ENCODE results near the gene P4HB.

GRCh38 chr17:81815646-81815986 is 44.7 kb downstream of the P4HB start:
- TF ChIP-seq CTCF (IDR thresholded peaks at IDR 0.05; ENCODE audit: insufficient read depth, low read length): no peak
- no peak for TF ChIP-seq GABPA (IDR thresholded peaks at IDR 0.05; ENCODE audit: low read depth)
- no peak for TF ChIP-seq POLR2AphosphoS5 (IDR thresholded peaks at IDR 0.05; ENCODE audit: low read depth)

All from HL-60 (cell line).